HepG2 (cell line): Measurements from ENCODE around the gene DEPDC5. TPM values are rescaled to one million over a fixed set of nuclear protein-coding genes. Genes with fewer than 3 reads are reported as not detected.

ENCODE experiments used
- ARID5B ChIP-seq: IDR thresholded peaks from 2 replicates; pipeline ENCODE4 v1.4.0; 2020; ENCODE audit warnings: mild to moderate bottlenecking, missing genetic modification reagents
- GABPA ChIP-seq, 2 experiments: IDR thresholded peaks; 2 replicates each; pipeline ENCODE4 v1.6.1; 2011 to 2016; ENCODE audit warnings: low read depth in 2 of 2, low read length in 1 of 2, missing biosample characterization in 1 of 2, missing genetic modification characterization in 1 of 2
- HDAC2 ChIP-seq: sonication (generic); formaldehyde crosslinking; IDR thresholded peaks from 2 replicates; pipeline ENCODE4 v1.4.0; 2020; ENCODE audit warnings: missing genetic modification reagents
- PHF8 ChIP-seq: sonication (generic); formaldehyde crosslinking; IDR thresholded peaks from 2 replicates; pipeline ENCODE4 v1.5.0; 2020; ENCODE audit warnings: missing genetic modification reagents
- PLSCR1 ChIP-seq: sonication (generic); formaldehyde crosslinking; IDR thresholded peaks from 2 replicates; pipeline ENCODE4 v1.5.0; 2020; ENCODE audit warnings: missing genetic modification reagents, mild to moderate bottlenecking, borderline replicate concordance
- POGZ ChIP-seq: sonication (generic); formaldehyde crosslinking; IDR thresholded peaks from 2 replicates; pipeline ENCODE4 v1.4.0; 2020; ENCODE audit warnings: mild to moderate bottlenecking, missing genetic modification reagents
- RARA ChIP-seq: IDR thresholded peaks from 2 replicates; pipeline ENCODE4 v1.6.1; 2016; ENCODE audit warnings: missing genetic modification reagents, missing compliant biosample characterization
- RFX3 ChIP-seq: IDR thresholded peaks from 2 replicates; pipeline ENCODE4 v1.6.1; 2016; ENCODE audit warnings: missing biosample characterization, missing genetic modification reagents
- SAP130 ChIP-seq: IDR thresholded peaks from 2 replicates; pipeline ENCODE4 v1.6.1; 2016; ENCODE audit warnings: low read depth
- TBL1XR1 ChIP-seq: fragments of 150-350 bp; IDR thresholded peaks from 2 replicates; pipeline ENCODE4 v1.6.1; 2014; ENCODE audit warnings: borderline replicate concordance, low read length; ENCODE audit not compliant: partially characterized antibody
- ZNF12 ChIP-seq: sonication (generic); formaldehyde crosslinking; IDR thresholded peaks from 2 replicates; pipeline ENCODE4 v1.5.0; 2020; ENCODE audit warnings: missing genetic modification reagents
- ZNF17 ChIP-seq: sonication (generic); formaldehyde crosslinking; IDR thresholded peaks from 2 replicates; pipeline ENCODE4 v1.5.0; 2020; ENCODE audit warnings: mild to moderate bottlenecking, missing genetic modification reagents
- ZNF331 ChIP-seq: sonication (generic); formaldehyde crosslinking; IDR thresholded peaks from 2 replicates; pipeline ENCODE4 v1.4.0; 2020; ENCODE audit warnings: missing genetic modification reagents
- ZNF672 ChIP-seq: sonication (generic); formaldehyde crosslinking; IDR thresholded peaks from 2 replicates; pipeline ENCODE4 v1.8.1; 2022; ENCODE audit warnings: missing genetic modification reagents
- ZNF75D ChIP-seq: sonication (generic); formaldehyde crosslinking; IDR thresholded peaks from 2 replicates; pipeline ENCODE4 v1.8.1; 2023; ENCODE audit warnings: missing genetic modification reagents, mild to moderate bottlenecking, borderline replicate concordance
- ZNF816 ChIP-seq: sonication (generic); formaldehyde crosslinking; IDR thresholded peaks from 2 replicates; pipeline ENCODE4 v1.8.0; 2022; ENCODE audit warnings: missing genetic modification reagents, mild to moderate bottlenecking, borderline replicate concordance
- ZNF891 ChIP-seq: sonication (generic); formaldehyde crosslinking; IDR thresholded peaks from 2 replicates; pipeline ENCODE4 v1.5.0; 2020; ENCODE audit warnings: mild to moderate bottlenecking, missing genetic modification reagents
- polyA plus RNA-seq, 8 experiments: library from polyadenylated mRNA; depleted of rRNA in 3 of 8; stranded (reverse) in 7 of 8; unstranded in 1 of 8; fragments of >200 nt; fragmentation: Illumina TruSeq in 4 of 8; extraction: Trizol in 4 of 8; gene quantifications; 2 replicates each; pipeline versions ENCODE4 v1.2.1 to v1.2.3, GENCODE V29; 2011 to 2016; ENCODE audit warnings: low read depth in 4 of 8, missing spikeins in 1 of 8, mixed read lengths in 1 of 8; ENCODE audit not compliant: insufficient read depth in 1 of 8
- total RNA-seq, 5 experiments: library from RNA; depleted of rRNA; stranded (reverse); fragments of >200 nt; fragmentation: Illumina TruSeq; extraction: Trizol; gene quantifications; 2 replicates each; pipeline ENCODE4 v1.2.3, GENCODE V29; 2016; ENCODE audit warnings: low read depth in 1 of 5
- TF ChIP-seq, protein P1 (sequence below): IDR thresholded peaks from 2 replicates; pipeline ENCODE4 v1.6.1; 2016; ENCODE audit warnings: missing genetic modification reagents, missing compliant biosample characterization
- TF ChIP-seq, protein P2 (sequence below): sonication (generic); formaldehyde crosslinking; IDR thresholded peaks from 2 replicates; pipeline ENCODE4 v1.4.0; 2020; ENCODE audit warnings: missing genetic modification reagents
- TF ChIP-seq, protein P3 (sequence below): sonication (generic); formaldehyde crosslinking; IDR thresholded peaks from 2 replicates; pipeline ENCODE4 v1.4.0; 2020; ENCODE audit warnings: missing genetic modification reagents, mild to moderate bottlenecking, borderline replicate concordance
- TF ChIP-seq, protein P4 (sequence below): sonication (generic); formaldehyde crosslinking; conservative IDR thresholded peaks from 2 replicates; pipeline ENCODE4 v1.8.0; 2022; ENCODE audit warnings: mild to moderate bottlenecking, moderate library complexity, missing genetic modification reagents

Gene DEPDC5
- total and polyA plus RNA-seq, 2 of the 13 experiments (the other 11 are each of a cell fraction or from before 2014, with no cell fraction given) = 9.8 to 12.4 TPM

DNA sequence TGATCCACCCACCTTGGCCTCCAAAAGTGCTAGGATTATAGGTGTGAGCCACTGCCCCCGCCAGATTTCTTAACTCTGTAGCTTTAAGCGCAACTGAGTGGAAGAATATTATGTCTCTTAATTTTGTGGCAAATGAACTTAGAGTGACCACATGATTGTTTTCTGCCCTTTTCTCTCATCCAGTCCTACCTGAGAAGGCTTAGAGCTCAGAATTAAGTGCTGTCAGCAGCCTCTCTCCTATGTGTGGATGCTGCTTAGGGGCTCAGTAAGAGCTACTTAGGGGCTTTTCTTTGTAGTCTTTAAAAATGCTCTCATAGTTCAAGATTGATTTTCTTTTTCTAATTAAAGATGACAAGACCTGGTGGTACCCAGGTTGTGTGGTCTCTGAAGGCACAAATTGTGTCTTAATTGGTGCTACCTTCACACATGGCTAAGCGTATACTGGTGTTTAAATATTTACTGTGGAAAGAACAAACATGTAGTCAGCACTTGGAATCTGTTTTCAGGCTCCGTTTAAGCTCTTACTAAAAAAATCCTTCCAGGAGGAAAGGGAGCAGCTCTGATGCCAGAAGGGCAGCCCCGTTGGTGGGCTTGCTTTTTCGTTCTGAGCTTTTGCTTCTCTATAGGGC, 59.3 kb downstream of the DEPDC5 start (continued):
- TF ChIP-seq PLSCR1 (CRISPR knock-in tag) (no peak), PHF8 (CRISPR knock-in tag) (no peak), ZNF891 (no peak), RFX3 (CRISPR knock-in tag) (no peak), ZNF816 (no peak), GABPA (IDR thresholded peaks at IDR 0.05; ENCODE audit: low read depth, low read length) (no peak), GABPA (CRISPR knock-in tag; IDR thresholded peaks at IDR 0.05; ENCODE audit: low read depth) (no peak), ZNF672 (CRISPR knock-in tag) (no peak), HDAC2 (CRISPR knock-in tag) (peak; percentile 49; the same call in 1 of the 2 replicates), ZNF17 (no peak), POGZ (CRISPR knock-in tag) (no peak), ZNF12 (CRISPR knock-in tag) (no peak), TBL1XR1 (no peak), RARA (CRISPR knock-in tag) (peak; percentile 59), ARID5B (CRISPR knock-in tag) (peak; percentile 67; the same call in 1 of the 2 replicates), ZNF75D (no peak), SAP130 (CRISPR knock-in tag) (peak; percentile 43; the same call in 1 of the 2 replicates), ZNF331 (no peak)
- TF ChIP-seq, protein P1, sequence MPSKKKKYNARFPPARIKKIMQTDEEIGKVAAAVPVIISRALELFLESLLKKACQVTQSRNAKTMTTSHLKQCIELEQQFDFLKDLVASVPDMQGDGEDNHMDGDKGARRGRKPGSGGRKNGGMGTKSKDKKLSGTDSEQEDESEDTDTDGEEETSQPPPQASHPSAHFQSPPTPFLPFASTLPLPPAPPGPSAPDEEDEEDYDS (CRISPR knock-in tag) = 0 out of 2 replicates have a peak, but pooled peaks have one; percentile 15
- TF ChIP-seq, protein P2, sequence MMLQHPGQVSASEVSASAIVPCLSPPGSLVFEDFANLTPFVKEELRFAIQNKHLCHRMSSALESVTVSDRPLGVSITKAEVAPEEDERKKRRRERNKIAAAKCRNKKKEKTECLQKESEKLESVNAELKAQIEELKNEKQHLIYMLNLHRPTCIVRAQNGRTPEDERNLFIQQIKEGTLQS = no peak
- TF ChIP-seq, protein P3, sequence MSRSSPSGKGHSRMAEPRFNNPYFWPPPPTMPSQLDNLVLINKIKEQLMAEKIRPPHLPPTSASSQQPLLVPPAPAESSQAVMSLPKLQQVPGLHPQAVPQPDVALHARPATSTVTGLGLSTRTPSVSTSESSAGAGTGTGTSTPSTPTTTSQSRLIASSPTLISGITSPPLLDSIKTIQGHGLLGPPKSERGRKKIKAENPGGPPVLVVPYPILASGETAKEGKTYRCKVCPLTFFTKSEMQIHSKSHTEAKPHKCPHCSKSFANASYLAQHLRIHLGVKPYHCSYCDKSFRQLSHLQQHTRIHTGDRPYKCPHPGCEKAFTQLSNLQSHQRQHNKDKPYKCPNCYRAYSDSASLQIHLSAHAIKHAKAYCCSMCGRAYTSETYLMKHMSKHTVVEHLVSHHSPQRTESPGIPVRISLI (CRISPR knock-in tag) = peak; percentile 28; the same call in 1 of the 2 replicates
- TF ChIP-seq, protein P4, sequence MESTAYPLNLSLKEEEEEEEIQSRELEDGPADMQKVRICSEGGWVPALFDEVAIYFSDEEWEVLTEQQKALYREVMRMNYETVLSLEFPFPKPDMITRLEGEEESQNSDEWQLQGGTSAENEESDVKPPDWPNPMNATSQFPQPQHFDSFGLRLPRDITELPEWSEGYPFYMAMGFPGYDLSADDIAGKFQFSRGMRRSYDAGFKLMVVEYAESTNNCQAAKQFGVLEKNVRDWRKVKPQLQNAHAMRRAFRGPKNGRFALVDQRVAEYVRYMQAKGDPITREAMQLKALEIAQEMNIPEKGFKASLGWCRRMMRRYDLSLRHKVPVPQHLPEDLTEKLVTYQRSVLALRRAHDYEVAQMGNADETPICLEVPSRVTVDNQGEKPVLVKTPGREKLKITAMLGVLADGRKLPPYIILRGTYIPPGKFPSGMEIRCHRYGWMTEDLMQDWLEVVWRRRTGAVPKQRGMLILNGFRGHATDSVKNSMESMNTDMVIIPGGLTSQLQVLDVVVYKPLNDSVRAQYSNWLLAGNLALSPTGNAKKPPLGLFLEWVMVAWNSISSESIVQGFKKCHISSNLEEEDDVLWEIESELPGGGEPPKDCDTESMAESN (CRISPR knock-in tag) = no peak
